AG04449 (cell line): ENCODE data around the gene FAM124A.

Source experiments
- CTCF ChIA-PET: fragments of 350-600 bp; formaldehyde crosslinking; extraction: SDS; loops from one replicate; lab custom pipeline; 2021; ENCODE audit warnings: antibody characterized with exemption; lab: Yijun Ruan, JAX
- POLR2A ChIA-PET: fragments of 400-600, 350-600 bp; formaldehyde crosslinking; extraction: SDS; loops from one replicate; lab custom pipeline; 2020; ENCODE audit warnings: antibody characterized with exemption, inconsistent platforms; lab: Yijun Ruan, JAX
- DNase-seq: peaks from one replicate; pipeline ENCODE4 v3.0.0-alpha.2; 2010; ENCODE audit warnings: low read depth, low spot score
- H3K4me3 ChIP-seq: 2 replicates; pipeline ENCODE4 v1.5.1; 2011; ENCODE audit warnings: low read depth, mild to moderate bottlenecking, control low read depth, low read length
- CTCF ChIP-seq: IDR thresholded peaks from one replicate; pipeline ENCODE4 v1.5.1; 2011; ENCODE audit warnings: mild to moderate bottlenecking, moderate library complexity, low read length, control low read depth, inconsistent platforms; ENCODE audit not compliant: insufficient read depth; ENCODE audit errors: missing control alignments

The FAM124A gene

GRCh38 chr13:51271528-51272085, 49.4 kb downstream of the FAM124A start:
- ChIA-PET POLR2A (no interaction called here), CTCF (interaction anchor here (1.0 to 5.4 kb wide), 2 partner anchors 15 to 146 kb away, joined by 4 to 51 read pairs; no protein-coding TSS in a partner anchor)
- no peak for TF ChIP-seq CTCF

DNA sequence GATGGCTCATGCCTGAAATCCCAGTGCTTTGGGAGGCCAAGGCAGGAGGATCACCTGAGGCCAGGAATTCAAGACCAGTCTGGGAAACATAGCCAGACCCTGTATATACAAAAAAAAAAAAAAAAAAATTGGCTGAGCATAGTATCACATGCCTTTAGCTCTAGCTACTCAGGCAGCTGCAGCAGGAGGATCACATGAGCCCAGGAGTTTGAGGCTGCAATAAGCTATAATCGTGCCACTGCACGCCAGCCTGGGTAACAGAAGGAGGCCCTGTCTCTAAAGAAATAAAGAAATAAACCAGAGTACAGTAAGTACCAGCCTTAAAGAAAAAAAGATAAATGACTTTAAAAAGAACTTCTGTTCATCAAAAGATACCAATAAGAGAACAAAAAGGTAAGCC, 52.9 kb downstream of the FAM124A start:
- CTCF ChIA-PET: interaction anchor here (1.1 to 5.4 kb wide), 2 partner anchors 12 to 150 kb away, joined by 3 to 51 read pairs; no protein-coding TSS in a partner anchor
- POLR2A ChIA-PET: no interaction called here

More at GRCh38 chr13:51271528-51272085, 49.4 kb downstream of the FAM124A start:
- H3K4me3 ChIP-seq: no peak overlapping the region
- no peak for DNase-seq

DNA sequence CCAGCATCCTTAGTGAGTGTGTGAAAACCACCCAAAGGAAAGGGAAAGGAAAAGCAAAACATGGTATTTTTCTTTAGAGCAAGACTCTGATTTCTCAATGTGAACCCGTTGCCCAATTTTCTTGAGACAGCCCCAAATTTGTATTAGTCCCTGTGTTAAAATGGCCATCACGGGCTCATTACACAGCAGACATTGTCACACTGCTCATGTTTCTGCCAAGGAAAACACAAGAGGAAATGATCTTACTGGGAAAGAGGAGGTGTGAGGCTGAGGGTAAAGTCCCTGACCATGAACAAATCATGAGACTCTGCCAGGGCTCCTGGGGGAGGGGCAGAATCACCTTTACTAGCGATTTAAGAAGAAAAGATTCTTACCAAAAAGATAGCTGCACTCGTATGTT, 54.4 kb downstream of the FAM124A start:
- CTCF ChIA-PET: interaction anchor here (1.0 kb wide), 1 partner anchor 9 kb away, joined by 7 read pairs; no protein-coding TSS in a partner anchor
- POLR2A ChIA-PET: no interaction called here

More for the DNA sequence above, 52.9 kb downstream of the FAM124A start:
- no peak overlapping the region for H3K4me3 ChIP-seq
- no peak for DNase-seq
- no peak for TF ChIP-seq CTCF

DNA sequence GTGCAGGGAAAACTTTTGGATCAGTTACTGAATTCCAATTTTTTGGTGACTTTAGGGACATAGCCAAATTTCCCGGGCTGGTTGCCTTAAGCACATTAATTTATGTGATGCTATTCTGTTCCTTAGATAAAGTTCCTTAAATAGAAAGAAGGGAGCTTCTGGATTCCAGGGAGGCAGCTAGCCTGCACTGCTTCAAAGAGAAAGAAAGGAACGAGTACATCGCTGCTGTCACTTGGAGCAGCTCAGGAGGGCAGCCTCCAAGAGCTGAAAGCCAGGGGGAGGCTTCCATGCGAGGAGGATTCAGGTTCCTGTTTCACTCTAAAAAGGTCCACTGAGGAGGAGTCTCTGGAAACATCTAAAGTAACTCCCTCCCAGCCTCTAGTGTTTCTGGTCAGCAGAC, 55.7 kb downstream of the FAM124A start:
- no peak for DNase-seq
- ChIA-PET CTCF (interaction anchor here (1.4 to 2.0 kb wide), 2 partner anchors 8 to 10 kb away, joined by 7 to 9 read pairs; no protein-coding TSS in a partner anchor), POLR2A (no interaction called here)
- TF ChIP-seq CTCF: no peak
- no peak overlapping the region for H3K4me3 ChIP-seq

More for the DNA sequence above, 54.4 kb downstream of the FAM124A start:
- TF ChIP-seq CTCF: no peak
- H3K4me3 ChIP-seq: no peak overlapping the region
- DNase-seq: no peak

- ChIA-PET POLR2A (no interaction called here), CTCF (interaction anchor here (1.0 to 2.0 kb wide), 3 partner anchors 8 to 129 kb away, joined by 3 to 9 read pairs (median 7); no protein-coding TSS in a partner anchor)
- no peak for DNase-seq
- TF ChIP-seq CTCF: no peak
- H3K4me3 ChIP-seq: no peak overlapping the region
Observed at GRCh38 chr13:51278426-51279130, 56.4 kb downstream of the FAM124A start.

DNA sequence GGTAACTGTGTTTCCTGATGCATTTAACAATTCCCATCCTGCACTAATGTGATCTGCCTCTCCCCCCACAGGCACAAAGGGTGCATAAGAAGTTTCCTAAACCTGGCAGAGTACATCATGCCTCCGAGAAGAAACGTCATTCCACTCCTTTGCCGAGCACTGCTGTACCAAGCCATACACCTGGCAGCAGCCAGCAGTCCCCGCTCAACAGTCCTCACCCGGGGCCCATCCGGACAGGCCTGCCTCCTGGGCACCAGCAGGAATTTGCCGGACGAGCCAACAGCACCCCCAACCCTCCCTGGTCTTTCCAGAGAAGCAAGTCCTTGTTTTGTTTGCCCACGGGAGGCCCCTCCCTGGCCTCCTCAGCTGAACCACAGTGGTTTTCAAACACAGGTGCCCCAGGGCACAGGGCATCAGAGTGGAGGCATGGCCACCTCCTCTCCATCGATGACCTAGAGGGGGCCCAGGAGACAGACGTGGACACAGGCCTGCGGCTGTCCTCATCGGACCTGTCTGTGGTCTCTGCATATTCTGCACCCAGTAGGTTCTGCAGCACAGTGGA, 58.3 kb downstream of the FAM124A start:
- no peak overlapping the region for H3K4me3 ChIP-seq
- CTCF ChIA-PET: interaction anchor here (0.6 to 1.5 kb wide), 2 partner anchors 11 to 1465 kb away, joined by 3 read pairs; no protein-coding TSS in a partner anchor
- DNase-seq: no peak
- POLR2A ChIA-PET: no interaction called here
- TF ChIP-seq CTCF: no peak
